Neural progenitor cell (in vitro differentiated cells): ENCODE measurements around the gene DCTN3.

Experiments
- CTCF ChIP-seq: fragments of 200-600 bp; sonication (generic); IDR thresholded peaks from 2 replicates; pipeline ENCODE4 v1.5.1; 2017; ENCODE audit warnings: antibody characterized with exemption, mild to moderate bottlenecking
- EZH2 ChIP-seq: fragments of 200-600 bp; sonication (generic); IDR thresholded peaks from 2 replicates; pipeline ENCODE4 v1.6.1; 2017; ENCODE audit warnings: antibody characterized with exemption, mild to moderate bottlenecking, moderate library complexity
- EZH2phosphoT487 ChIP-seq: fragments of 200-600 bp; sonication (generic); IDR thresholded peaks from 2 replicates; pipeline ENCODE4 v1.6.1; 2017; ENCODE audit warnings: antibody characterized with exemption

GRCh38 chr9:34582787-34583186 is 37.5 kb downstream of the DCTN3 start:
- TF ChIP-seq CTCF (no peak), EZH2 (no peak), EZH2phosphoT487 (no peak)
